GM10847 (cell line): ENCODE results near the gene AP4B1.

Experiments
- POLR2A ChIP-seq: IDR thresholded peaks from 2 replicates; pipeline ENCODE4 v1.6.1; 2011; ENCODE audit not compliant: insufficient read length; ENCODE audit errors: extremely low read depth

AP4B1 gene

DNA sequence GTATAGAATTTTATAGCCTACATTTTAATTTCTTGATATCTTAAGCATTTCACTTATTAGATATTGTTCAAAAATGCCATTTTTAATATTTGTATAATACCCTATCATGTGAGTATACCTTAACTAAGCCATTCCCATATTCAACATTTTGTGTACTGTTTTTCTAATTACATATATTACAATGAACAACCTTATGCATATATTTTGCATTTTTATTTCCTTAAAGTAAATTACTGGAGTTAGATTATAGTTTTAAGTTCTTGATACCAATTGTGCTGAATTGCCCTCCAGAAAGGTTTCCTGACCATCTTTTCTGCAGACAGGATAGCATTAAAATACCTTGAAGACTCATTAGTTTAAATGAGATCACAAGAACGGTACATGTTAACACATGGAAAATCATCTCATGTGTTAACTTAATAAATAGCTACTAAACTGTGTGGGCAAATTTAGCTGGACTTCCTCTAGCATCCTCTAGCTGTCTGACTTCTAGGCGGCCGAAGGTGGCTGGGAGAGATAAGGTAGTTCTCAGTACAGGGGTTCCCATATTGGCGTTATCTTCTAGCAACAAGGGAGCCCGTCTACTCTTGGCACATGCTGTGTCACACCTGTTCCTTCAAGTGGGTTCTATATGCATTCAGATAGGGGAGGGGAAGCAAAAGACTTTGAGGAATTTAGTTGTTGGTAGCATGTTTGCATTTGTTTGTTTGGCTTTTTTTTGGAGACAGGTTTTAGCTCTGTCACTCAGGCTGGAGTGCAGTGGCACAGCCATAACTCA is 9.5 kb upstream of the AP4B1 start:
- TF ChIP-seq POLR2A, result no peak

DNA sequence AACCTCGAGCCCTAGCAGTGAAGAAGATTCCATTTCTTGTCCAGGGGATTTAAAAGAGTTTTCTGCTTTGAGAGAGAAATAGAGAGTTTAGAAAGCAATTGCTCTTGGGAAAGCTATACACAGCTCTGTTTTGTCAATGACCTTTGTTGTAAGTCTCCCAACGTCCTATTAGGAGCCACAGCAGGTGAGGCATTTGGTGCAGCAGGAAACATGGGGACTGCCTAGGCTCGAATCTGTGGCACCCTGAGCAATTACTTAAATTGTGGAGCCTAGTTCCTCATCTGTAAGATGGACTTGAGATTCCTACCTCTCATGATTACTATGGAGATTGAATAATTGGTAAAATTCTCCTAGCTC is 8.7 kb upstream of the AP4B1 start:
- no peak for TF ChIP-seq POLR2A

GRCh38 chr1:113912594-113913311 is 8.2 kb upstream of the AP4B1 start:
- no peak for TF ChIP-seq POLR2A

GRCh38 chr1:113905435-113905861 is 849 bp upstream of the AP4B1 start:
- TF ChIP-seq POLR2A, result no peak

GRCh38 chr1:113904293-113904673 is 316 bp downstream of the AP4B1 start:
- no peak for TF ChIP-seq POLR2A

DNA sequence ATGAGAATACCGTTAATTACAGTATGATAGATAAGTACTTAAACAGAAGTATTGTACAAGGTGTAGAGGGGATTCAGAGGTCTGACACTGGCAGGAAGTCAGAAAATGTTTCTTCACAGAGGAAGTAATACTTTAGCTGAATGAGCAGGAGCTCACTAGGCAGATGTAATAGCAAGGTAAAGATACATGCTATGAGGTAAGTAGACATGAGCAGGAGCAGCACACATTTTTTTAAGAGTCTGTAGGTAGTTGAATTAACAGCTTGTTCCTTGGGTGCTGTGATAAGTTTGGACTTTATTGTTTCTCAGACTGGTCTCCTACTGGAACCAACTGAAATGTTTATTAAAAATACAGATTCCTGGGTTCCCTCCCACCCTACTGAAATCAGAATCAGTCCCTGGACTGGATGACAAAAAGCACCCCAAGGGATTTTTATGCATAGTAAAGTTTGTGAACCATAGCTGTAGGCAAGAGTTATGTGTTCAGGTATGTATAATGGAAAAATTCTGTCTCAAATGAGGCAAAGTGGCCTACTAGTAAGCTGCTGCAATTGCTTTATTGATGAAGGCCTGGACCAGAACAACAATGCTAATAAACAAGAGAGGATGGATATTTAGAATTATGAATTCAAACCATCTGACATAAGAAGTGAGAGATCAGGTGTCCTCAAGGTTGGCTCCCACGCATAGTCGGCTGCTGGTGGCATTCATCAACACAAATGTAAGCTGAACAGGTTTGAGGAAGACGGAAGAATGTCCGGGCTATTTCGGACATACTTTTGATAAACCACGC is 902 bp downstream of the AP4B1 start:
- no peak for TF ChIP-seq POLR2A

GRCh38 chr1:113901191-113901590 is 3.4 kb downstream of the AP4B1 start:
- TF ChIP-seq POLR2A, result no peak

- TF ChIP-seq POLR2A, result no peak
Observed at GRCh38 chr1:113899111-113899510, 5.5 kb downstream of the AP4B1 start.

DNA sequence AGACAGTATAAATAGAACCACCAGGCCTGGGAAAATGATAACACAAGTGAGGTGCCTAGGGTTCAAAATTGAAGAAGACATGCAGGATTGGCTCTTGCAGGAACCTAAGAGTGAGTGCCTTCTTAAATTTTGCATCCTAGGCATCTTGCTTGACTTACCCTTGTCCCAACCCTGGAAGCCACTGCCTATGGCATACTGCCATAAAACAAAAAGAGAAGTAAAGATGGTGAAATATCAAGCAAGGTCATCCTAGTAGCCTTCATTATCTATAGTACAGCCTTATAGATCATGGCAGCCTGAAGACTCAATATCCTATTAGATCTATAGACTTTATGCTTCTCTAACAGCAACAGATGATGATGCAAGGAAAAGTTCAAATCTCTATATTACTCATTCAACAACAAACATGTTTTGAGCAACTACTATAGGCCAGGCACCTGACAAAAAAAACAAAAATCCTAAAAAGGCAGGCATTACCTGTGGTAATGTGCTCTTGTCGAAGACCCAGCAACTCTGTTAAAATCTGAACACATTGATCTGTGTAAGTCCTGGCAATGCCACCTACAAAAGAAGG is 6.3 kb downstream of the AP4B1 start:
- TF ChIP-seq POLR2A, result no peak

- no peak for TF ChIP-seq POLR2A
Observed at GRCh38 chr1:113895961-113896360, 8.6 kb downstream of the AP4B1 start.

GRCh38 chr1:113895098-113895497 is 9.5 kb downstream of the AP4B1 start:
- TF ChIP-seq POLR2A, result no peak

GRCh38 chr1:113893267-113893666 is 11.3 kb downstream of the AP4B1 start:
- no peak for TF ChIP-seq POLR2A

DNA sequence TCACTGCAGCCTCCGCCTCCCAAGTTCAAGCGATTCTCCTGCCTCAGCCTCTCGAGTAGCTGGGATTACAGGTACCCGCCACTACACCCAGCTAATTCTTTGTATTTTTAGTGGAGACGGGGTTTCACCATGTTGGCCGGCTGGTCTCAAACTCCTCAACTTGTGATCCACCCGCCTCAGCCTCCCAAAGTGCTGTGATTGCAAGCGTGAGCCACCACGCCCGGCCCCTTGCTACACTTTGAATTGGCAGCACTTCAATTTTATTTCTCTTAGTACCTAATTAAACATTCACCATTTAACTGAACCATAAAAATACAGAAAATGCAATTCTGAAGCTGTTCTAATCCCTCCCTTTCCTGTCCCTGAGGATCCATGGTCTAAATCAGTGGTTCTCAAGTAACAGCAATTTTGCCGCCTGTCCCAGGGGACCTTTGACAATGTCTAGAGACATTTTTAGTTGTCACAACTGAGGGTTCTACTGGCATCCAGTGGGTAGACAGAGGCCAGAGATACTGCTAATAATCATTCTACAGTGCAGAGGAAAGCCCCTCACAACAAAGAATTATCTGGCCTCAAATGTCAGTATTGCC is 12.9 kb downstream of the AP4B1 start:
- TF ChIP-seq POLR2A, result no peak

DNA sequence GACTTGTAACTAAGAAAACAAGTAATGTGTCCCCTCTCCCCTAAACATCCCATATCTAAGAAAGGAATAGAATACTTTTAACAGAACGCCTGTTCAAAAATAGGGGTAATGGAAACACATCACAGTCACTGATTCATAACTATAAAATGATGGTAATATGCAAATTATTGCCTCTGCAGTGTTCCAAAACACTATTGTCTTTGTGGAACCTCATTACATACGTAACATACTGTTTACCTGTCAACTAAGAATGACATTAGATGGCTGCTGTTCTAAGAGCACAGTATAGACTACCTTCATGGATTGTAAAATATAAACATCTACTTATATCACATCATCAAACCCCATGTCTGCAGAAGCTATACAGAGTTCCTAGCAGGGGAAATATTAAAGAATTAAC is 13.8 kb downstream of the AP4B1 start:
- TF ChIP-seq POLR2A, result no peak
